Parathyroid adenoma (tissue), 2 donors: Measurements from ENCODE around the gene KAZN.

ENCODE experiments used
- H2AFZ ChIP-seq: fragments of 300-600 bp; sonication (generic); one replicate; pipeline ENCODE4 v1.7.0; 2017; ENCODE audit warnings: antibody characterized with exemption, mild to moderate bottlenecking
- H3K27ac ChIP-seq: fragments of 300-600 bp; sonication (generic); one replicate; pipeline ENCODE4 v1.7.0; 2017
- H3K27me3 ChIP-seq: fragments of 300-600 bp; sonication (generic); one replicate; pipeline ENCODE4 v1.7.0; 2017; ENCODE audit warnings: low read length; ENCODE audit not compliant: control insufficient read depth, insufficient read depth
- H3K36me3 ChIP-seq: fragments of 300-600 bp; sonication (generic); one replicate; pipeline ENCODE4 v1.7.0; 2017; ENCODE audit warnings: low read length; ENCODE audit not compliant: control insufficient read depth, insufficient read depth
- H3K4me1 ChIP-seq: fragments of 300-600 bp; sonication (generic); one replicate; pipeline ENCODE4 v1.7.0; 2017; ENCODE audit warnings: control low read depth
- H3K4me2 ChIP-seq: fragments of 300-600 bp; sonication (generic); one replicate; pipeline ENCODE4 v1.7.0; 2017; ENCODE audit warnings: low read length
- H3K4me3 ChIP-seq: fragments of 300-600 bp; sonication (generic); one replicate; pipeline ENCODE4 v1.7.0; 2017; ENCODE audit warnings: low read depth, low read length
- H3K79me2 ChIP-seq: fragments of 300-600 bp; sonication (generic); one replicate; pipeline ENCODE4 v1.7.0; 2017; ENCODE audit warnings: control low read depth
- H3K9ac ChIP-seq: fragments of 300-600 bp; sonication (generic); one replicate; pipeline ENCODE4 v1.7.0; 2017; ENCODE audit warnings: mild to moderate bottlenecking
- H3K9me3 ChIP-seq: fragments of 300-600 bp; sonication (generic); one replicate; pipeline ENCODE4 v1.7.0; 2017; ENCODE audit warnings: low read length; ENCODE audit not compliant: control insufficient read depth
- TF ChIP-seq, protein P1 (sequence below): fragments of 300-600 bp; sonication (generic); IDR thresholded peaks from one replicate; pipeline ENCODE4 v1.7.0; 2017; ENCODE audit warnings: antibody characterized with exemption, mild to moderate bottlenecking
- donor health status: primary hyperparathyroidism.

Gene KAZN

DNA sequence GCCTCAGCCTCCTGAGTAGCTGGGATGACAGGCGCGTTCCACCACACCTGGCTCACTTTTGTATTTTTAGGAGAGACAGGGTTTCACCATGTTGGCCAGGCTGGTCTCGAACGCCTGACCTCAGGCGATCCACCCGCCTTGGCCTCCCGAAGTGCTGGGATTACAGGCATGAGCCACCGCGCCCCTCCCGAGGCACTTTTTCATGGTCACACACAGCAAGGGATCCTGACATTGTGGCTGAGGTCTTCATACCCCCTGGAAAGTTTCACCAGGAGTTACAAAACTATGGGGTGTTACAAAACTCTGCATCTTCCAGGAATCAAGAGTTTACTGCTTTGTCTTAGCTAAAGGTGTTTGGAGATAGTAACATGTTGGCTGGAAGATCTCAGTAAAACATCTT is 320.8 kb downstream of the KAZN start:
- no peak overlapping the region for H3K4me3 ChIP-seq
- H3K4me1 ChIP-seq, result no peaks in the 10 kb centered on the region
- no peaks in the 10 kb centered on the region for H3K36me3 ChIP-seq
- H2AFZ ChIP-seq, result no peak overlapping the region
- H3K27ac ChIP-seq, result no peak overlapping the region
- H3K9ac ChIP-seq, result no peak overlapping the region
- TF ChIP-seq, protein P1, sequence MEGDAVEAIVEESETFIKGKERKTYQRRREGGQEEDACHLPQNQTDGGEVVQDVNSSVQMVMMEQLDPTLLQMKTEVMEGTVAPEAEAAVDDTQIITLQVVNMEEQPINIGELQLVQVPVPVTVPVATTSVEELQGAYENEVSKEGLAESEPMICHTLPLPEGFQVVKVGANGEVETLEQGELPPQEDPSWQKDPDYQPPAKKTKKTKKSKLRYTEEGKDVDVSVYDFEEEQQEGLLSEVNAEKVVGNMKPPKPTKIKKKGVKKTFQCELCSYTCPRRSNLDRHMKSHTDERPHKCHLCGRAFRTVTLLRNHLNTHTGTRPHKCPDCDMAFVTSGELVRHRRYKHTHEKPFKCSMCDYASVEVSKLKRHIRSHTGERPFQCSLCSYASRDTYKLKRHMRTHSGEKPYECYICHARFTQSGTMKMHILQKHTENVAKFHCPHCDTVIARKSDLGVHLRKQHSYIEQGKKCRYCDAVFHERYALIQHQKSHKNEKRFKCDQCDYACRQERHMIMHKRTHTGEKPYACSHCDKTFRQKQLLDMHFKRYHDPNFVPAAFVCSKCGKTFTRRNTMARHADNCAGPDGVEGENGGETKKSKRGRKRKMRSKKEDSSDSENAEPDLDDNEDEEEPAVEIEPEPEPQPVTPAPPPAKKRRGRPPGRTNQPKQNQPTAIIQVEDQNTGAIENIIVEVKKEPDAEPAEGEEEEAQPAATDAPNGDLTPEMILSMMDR, result no peak
- no peaks in the 10 kb centered on the region for H3K27me3 ChIP-seq
- H3K9me3 ChIP-seq, result no peaks in the 10 kb centered on the region
- no peak overlapping the region for H3K4me2 ChIP-seq
- no peaks in the 10 kb centered on the region for H3K79me2 ChIP-seq

DNA sequence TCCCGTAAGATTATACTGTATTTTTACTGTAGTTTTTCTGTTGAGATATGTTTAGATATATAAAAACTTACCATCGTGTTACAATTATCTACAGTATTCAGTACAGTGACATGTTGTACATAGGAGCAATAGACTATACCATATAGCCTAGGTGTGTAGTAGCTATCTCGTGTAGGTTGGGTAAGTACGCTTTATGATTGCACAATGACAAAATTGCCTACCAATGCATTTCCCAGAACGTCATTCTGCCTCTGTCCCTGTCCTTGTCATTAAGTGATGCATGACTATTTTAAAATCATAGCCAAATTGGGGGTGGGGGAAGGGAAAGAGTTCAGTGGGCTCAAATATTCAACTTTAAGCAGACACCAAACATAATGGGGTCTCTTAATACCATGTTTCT is 321.3 kb downstream of the KAZN start:
- no peak overlapping the region for H3K27ac ChIP-seq
- TF ChIP-seq, protein P1, result no peak
- no peak overlapping the region for H3K9ac ChIP-seq
- H3K9me3 ChIP-seq, result no peaks in the 10 kb centered on the region
- no peaks in the 10 kb centered on the region for H3K4me1 ChIP-seq
- no peak overlapping the region for H2AFZ ChIP-seq
- H3K4me3 ChIP-seq, result no peak overlapping the region
- H3K4me2 ChIP-seq, result no peak overlapping the region
- no peaks in the 10 kb centered on the region for H3K79me2 ChIP-seq
- H3K36me3 ChIP-seq, result no peaks in the 10 kb centered on the region
- H3K27me3 ChIP-seq, result no peaks in the 10 kb centered on the region

GRCh38 chr1:14921057-14921456 is 322.6 kb downstream of the KAZN start:
- Histone ChIP-seq H3K36me3 (no peaks in the 10 kb centered on the region), H3K27ac (no peak overlapping the region), H2AFZ (no peak overlapping the region), H3K4me1 (peaks cover 6% of the 10 kb centered on the region), H3K27me3 (no peaks in the 10 kb centered on the region), H3K9me3 (no peaks in the 10 kb centered on the region), H3K9ac (no peak overlapping the region), H3K4me3 (no peak overlapping the region), H3K79me2 (peaks cover 2% of the 10 kb centered on the region), H3K4me2 (no peak overlapping the region)
- TF ChIP-seq, protein P1, result no peak

- H3K4me3 ChIP-seq, result peak overlapping the region; percentile 13
- peaks cover 16% of the 10 kb centered on the region for H3K4me1 ChIP-seq
- H3K27ac ChIP-seq, result peak overlapping the region; percentile 17
- no peaks in the 10 kb centered on the region for H3K27me3 ChIP-seq
- H3K79me2 ChIP-seq, result peaks cover 2% of the 10 kb centered on the region
- no peaks in the 10 kb centered on the region for H3K36me3 ChIP-seq
- peak overlapping the region; percentile 73 for H2AFZ ChIP-seq
- no peak overlapping the region for H3K9ac ChIP-seq
- H3K4me2 ChIP-seq, result peak overlapping the region; percentile 66
- no peaks in the 10 kb centered on the region for H3K9me3 ChIP-seq
- TF ChIP-seq, protein P1, result no peak
Measured at GRCh38 chr1:14922942-14923726, 324.6 kb downstream of the KAZN start.
